Measurements from ENCODE around the gene ANKRD39. TPM values are rescaled to one million over a fixed set of nuclear protein-coding genes. Genes with fewer than 3 reads are reported as not detected.

The ANKRD39 gene
- total and polyA plus RNA-seq, 2 of the 8 experiments (the other 6 are each of a cell fraction or from before 2014, with no cell fraction given), result 18.5 to 21.3 TPM

GRCh38 chr2:96873651-96874096 lies 15.9 kb upstream of the ANKRD39 start (continued):
- TF ChIP-seq CHD7 (IDR thresholded peaks at IDR 0.05; ENCODE audit: insufficient replicate concordance, low read length) (no peak), FOSL1 (IDR thresholded peaks at IDR 0.05; ENCODE audit: insufficient read depth, low read depth, low read length) (no peak), RBBP5 (IDR thresholded peaks at IDR 0.05; ENCODE audit: borderline replicate concordance, low read depth, low read length) (no peak), SP1 (IDR thresholded peaks at IDR 0.05; ENCODE audit: low read depth, low read length) (no peak), TEAD4 (IDR thresholded peaks at IDR 0.05; ENCODE audit: low read depth, low read length) (no peak), USF2 (IDR thresholded peaks at IDR 0.05; ENCODE audit: low read length) (no peak), POU5F1 (IDR thresholded peaks at IDR 0.05; ENCODE audit: low read depth, low read length) (no peak), NRF1 (IDR thresholded peaks at IDR 0.05; ENCODE audit: low read depth, low read length) (no peak), JUND (IDR thresholded peaks at IDR 0.05; ENCODE audit: low read length) (no peak), BACH1 (IDR thresholded peaks at IDR 0.05; ENCODE audit: low read length) (no peak), CEBPB (IDR thresholded peaks at IDR 0.05; ENCODE audit: low read depth, low read length) (no peak)

Data from H1 (cell line).